ENCODE measurements around the gene ADGRB2.
A peak's percentile ranks its signal among the peaks of the same experiment; 100 is the strongest.

ADGRB2 gene

DNA sequence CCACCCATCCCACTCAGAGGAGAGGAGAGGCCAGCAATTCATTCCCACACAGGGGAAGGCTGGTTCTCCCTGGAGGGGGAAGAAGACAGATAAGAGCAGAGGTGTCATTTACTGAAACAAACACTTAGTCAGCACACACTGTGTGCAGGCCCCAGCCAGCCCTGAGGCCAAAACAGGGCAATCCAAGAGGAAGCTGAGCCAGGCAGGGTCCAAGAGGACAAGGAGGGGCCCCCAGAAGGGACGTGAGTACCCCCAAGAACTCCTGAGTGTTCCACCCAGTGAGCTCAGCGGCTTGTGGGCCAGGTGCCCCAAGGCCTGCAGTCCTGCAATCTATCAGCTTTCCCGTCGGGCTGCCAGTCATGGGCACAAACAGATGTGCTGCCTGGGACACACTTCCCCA, 15.8 kb downstream of the ADGRB2 start:
- DNase-seq: no peak

DNA sequence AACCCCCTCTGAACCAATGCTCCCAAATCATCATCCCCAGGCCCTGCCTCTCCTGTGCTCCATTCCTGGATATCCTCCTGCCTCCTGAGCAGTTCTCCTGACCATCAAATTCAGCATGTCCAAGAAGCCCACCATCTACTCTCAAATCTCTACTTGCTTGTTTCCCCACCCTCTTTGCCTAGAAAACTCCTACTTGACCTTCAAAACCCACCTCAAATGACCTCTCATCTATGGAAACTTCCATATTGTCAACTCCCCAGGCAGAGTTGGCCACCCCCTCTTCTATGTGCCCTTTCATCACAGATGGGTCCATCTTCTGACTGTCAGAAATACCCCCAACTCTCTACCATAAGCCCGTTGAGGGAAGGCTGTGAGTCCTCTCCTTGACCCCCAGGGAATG, 16.8 kb downstream of the ADGRB2 start:
- DNase-seq: no peak

DNA sequence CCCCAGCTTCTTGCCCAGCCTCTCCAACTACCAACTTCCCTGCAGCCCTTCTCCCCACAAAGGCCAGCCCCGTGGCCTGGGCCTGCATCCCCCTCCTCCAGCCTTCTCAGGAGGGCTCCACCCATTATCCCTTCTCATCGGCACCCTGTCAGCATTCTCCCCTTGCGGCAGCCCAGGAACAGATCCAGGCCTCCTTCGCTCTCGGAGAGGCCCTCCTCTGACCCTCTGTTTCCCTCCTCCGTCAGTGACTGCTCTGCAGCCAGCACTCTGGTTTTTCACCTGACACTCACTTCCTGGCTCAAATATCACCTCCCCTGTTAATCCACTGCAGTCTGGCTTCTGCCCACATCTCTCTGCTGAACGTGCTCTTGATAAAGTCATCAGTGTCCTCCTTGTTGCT, 17.5 kb downstream of the ADGRB2 start:
- DNase-seq: no peak

- DNase-seq: no peak
Observed at GRCh38 chr1:31745946-31746670, 18.0 kb downstream of the ADGRB2 start.

- DNase-seq: peak; percentile 55
Observed at GRCh38 chr1:31745096-31745945, 18.8 kb downstream of the ADGRB2 start.

DNA sequence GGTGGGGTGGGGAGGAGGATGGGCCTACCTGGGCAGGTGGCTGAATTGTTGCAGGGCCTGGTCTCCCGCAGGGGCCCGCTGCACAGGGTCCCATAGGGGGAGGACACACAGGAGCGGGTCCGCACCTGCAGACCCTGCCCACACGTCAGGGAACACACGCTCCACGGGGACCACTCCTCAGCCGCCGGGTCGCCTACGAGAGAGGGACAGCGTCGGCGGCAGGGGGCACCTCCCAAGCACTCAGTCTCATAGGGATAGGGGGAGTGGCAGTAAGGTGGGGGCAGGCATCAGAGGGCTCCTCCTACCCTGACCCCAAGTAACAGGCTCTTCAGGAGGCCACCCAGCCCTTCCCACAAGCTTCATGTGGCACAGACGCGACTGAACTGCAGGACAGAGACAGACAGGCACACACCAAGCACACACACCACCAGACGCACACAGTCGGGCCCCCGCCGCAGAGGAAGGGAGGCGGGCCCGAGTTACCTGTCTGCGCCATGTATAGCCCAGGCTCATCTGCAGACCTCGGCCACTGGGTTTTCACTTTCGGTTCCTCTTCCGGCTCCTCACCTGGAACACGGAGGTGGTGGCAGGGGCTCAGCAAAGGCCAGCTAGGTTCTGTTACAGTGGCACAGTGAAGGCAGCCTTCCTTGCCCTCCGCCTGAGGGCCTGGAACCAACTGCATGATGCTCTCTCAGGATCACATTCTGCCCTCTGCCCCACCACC, 19.8 kb downstream of the ADGRB2 start:
- DNase-seq: no peak

GRCh38 chr1:31742462-31743212, 21.5 kb downstream of the ADGRB2 start:
- no peak for DNase-seq

- peak; percentile 47 for DNase-seq
Observed at GRCh38 chr1:31739346-31739745, 24.8 kb downstream of the ADGRB2 start.

GRCh38 chr1:31736675-31737074, 27.5 kb downstream of the ADGRB2 start:
- peak; percentile 35 for DNase-seq

DNA sequence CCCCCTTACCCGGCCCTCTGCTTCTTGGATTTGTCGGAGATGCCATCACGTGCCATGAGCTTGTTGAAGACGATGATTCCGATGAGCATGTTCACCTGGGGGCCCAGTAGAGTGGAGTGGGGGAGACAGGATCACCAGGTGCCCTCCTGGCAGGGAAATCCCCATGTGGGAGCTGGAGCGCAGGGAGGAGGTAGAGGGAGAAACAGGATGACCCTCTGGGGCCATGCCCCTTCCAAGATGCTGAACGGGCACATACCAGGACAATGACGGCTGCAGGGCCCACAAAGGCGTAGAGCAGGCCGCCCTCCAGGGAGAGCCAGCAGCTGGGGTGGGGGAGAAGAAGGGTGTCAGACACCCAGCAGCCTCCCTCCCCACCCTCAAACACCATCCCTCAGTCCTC, 28.6 kb downstream of the ADGRB2 start:
- no peak for DNase-seq

- DNase-seq: no peak
Observed at GRCh38 chr1:31734582-31735107, 29.5 kb downstream of the ADGRB2 start.

DNA sequence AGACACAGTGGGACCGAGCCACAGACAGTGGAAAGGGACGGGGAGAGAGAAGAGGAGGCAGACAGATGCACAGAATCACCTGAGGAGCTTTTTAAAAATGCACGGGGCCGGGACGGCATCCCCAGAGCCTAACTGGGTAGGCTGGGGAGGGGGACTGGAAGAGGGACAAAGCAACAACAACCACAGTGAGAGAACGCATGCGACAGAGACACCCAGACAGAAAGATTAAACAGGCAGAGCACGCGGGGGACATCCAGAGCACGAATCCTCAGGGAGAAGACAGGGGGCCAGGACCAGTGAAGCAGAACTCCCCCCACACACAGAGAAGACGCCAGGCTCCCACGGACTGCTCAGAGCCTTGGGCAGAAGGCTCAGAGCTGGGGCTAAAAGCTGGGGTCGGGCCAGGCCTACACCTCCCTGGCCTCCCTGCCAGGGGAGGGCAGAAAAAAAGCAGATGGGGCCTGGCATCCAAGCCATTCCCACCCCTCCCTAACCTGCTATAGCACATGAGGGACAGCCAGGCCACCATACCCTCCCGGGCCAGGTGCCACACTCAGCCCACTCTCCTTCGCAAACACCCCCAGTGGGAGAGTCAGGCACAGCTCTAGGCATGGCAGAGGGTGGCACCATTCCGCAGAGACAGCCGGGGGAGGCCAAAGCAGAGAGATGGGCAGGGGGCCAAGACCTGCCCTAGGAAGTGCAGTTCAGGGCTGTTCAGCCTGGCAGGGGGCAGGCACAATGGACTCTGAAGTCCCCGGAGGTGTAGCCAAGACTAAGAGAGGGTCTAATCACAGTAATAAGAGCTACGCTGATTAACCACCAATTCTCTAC, 30.5 kb downstream of the ADGRB2 start:
- no peak for DNase-seq

DNA sequence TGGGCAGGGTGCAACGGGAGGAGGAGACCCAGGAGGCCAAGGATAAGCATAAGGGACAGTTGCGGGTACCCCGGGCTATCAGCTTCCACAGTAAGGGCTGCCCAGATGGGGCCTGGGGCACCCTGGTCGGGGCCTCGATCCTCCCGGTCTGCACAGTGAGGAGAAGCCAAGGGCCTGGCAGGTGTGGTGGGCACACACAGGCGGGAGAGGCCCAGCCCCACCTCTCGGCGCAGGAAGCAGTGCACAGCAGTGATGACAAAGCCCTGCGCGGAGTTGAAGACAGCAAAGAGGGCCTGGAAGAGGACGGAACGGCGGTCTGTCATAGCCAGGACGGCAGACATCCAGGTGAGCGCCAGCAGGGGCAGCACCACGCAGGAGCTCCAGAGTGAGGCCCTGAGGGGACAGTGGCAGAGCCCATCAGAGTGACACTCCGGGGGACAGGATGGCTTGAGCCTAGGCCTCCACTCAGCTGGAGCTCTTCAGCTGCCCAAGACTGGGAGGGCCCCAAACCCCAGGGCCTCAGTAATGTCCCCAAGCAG, 31.3 kb downstream of the ADGRB2 start:
- no peak for DNase-seq

DNA sequence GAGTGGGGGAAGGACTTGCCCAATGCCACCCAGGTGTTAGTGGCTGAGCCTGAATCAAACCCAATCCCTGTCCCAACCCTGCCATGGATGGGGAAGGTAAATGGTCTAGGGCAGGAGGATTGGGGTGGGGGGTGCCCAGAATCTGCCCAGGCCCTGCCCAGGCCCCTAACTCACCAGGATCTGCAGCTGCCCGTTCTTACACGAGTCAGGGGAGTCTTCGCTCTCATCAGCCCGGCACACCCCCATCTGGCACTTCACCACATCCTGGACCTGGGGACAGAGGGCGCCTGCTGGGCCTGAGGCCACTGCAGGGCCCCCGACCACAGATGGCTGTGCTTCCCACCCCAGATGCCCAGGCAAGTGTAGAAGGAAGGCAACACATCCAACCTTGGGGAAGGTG, 31.8 kb downstream of the ADGRB2 start:
- DNase-seq: no peak

DNA sequence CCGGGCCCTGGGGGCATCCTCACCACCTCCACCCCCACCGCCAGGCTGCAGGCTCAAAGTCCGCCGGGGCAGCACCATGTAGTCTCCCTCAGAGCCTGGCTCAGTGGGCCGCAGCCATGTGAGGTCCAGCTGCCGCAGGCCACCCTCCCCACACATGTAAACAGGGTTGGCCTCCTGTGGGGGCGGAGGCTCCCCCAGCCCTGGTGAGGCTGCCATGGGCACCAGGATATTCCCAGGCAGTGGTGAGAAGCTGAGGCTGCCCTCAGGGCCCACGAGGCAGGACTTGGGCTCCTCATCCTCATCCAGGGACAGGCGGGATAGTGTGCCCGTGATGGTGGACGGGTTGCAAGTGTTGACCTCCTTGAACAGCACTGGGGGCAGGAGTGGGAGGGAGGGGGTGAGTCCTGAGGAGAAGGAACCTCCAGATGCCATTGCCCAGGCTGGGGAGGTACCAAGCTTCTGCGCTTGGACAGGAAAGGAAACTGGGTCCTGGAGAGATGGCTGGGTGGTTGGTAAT, 33.0 kb downstream of the ADGRB2 start:
- DNase-seq: no peak

DNA sequence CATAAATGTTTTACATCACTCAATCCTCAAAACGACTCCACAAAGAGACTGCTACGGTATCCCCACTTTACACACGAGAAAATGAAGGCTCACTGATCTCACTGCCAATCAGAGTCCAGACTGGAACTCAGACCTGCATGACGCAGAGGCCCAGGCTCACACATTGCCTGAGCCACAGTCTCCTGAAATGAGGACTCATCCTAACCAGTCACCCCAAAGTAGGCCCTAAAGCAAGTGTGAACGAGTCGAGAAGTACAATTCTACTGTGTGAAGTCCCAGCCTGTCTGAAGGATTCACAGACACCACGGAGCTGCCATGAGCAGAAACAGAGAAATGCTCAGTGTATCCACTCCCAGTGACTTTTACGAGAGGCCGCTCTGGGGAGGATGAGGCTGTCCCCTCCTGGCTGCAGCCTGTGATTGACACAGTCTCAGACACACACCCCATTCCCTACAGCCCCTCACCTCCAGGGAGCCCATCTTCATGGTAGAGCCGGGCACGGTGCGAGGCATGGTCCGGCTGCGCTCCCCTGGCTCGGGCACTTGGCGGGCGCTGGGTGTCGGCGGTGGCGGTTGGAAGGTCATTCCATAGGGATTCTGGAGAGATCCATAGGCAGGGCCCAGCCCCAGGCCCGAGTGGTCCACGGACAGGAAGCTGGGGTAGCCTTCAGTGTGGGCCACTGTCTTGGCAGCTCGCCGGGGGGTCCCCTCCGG, 33.6 kb downstream of the ADGRB2 start:
- DNase-seq: no peak

GRCh38 chr1:31727849-31728248, 36.3 kb downstream of the ADGRB2 start:
- no peak for DNase-seq

DNA sequence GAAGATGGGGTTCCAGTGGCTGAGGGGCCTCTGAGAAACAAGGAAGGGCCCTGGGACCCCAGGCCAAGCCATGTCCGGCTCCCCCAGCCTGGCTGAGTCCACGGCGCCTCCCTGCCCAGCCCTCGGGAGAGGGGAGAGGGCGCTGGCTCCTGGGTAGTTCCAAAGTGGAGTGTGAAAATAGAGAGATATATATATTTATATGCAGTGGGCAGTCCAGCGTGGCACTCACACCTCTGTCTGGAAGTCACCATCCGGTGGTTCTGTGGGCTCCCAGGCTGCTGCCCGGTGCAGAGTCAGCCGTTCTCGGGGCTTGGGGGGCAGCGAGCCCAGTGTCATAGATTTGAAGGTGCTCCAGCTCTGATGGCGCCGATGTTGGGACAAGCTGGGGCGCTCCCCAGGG, 36.9 kb downstream of the ADGRB2 start:
- no peak for DNase-seq

- DNase-seq: no peak
Observed at GRCh38 chr1:31726715-31727114, 37.4 kb downstream of the ADGRB2 start.

DNA sequence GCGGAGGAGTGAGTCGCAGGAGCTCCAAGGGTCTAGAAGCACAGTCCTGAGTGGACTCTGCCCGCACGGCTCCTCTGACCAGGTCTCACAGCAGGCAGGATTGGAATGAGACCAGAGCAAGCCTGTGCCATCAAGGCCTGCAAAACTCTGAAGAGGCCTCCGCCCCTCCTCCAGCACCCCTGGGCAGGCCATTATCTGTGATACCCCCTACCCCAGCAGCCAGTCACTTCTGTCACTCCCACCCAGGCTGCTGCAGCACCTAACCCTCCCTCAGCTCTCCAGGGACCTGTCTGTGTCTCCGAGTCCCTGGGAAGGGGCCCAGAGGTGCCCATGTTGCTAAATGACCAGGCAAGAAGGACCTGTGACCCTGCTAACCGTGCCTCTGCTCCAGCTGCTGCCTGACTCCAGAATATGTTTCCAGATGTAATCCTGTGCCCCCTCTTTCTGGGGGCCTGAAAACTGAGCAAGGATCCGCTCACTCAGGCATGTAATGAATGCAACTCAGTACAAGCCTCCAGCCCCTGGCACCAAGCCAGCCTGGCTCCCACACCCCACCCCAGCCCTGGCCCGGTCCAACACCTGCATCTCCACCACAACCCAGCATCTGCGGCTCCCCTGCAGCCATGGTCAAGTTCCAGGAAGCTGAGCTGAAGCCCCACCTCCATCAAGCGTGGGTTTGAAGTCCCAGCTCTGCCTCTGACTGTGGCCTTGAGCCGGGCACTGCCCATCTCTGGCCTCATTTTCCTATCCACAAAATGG, 38.2 kb downstream of the ADGRB2 start:
- no peak for DNase-seq
